CD4-positive, alpha-beta memory T cell (primary cell): ENCODE measurements around the gene ZNF747. TPM values are rescaled to one million over a fixed set of nuclear protein-coding genes. Genes with fewer than 3 reads are reported as not detected.
"Not testable (repeated sequence)": the region's sequence is repeated elsewhere in the genome, so short reads cannot be mapped to it uniquely, and the experiment has no call there.

Experiments
- CTCF ChIA-PET: fragments of 350-600 bp; sonication (Branson Sonifier 250); formaldehyde crosslinking; loops from one replicate; lab custom pipeline; 2021; ENCODE audit warnings: inconsistent platforms; ENCODE audit not compliant: partially characterized antibody; lab: Charles Lee
- POLR2A ChIA-PET: fragments of 350-600 bp; sonication (Branson Sonifier 250); formaldehyde crosslinking; loops from one replicate; lab custom pipeline; 2021; ENCODE audit not compliant: partially characterized antibody; lab: Charles Lee
- DNase-seq, 5 donors: peaks; one replicate each; pipeline versions ENCODE4 v3.0.0 to v3.0.0-alpha.2; 2020 to 2022; ENCODE audit warnings: mixed read lengths in 1 of 5
- H3K27ac ChIP-seq: one replicate; pipeline ENCODE4 v1.7.0; 2013; ENCODE audit warnings: low read depth, low read length
- H3K27me3 ChIP-seq: 2 replicates; pipeline ENCODE4 v1.7.0; 2013; ENCODE audit warnings: mild to moderate bottlenecking, low read length, moderate library complexity; ENCODE audit not compliant: insufficient read depth
- H3K36me3 ChIP-seq: 2 replicates; pipeline ENCODE4 v1.7.0; 2013; ENCODE audit warnings: mild to moderate bottlenecking, low read length, moderate library complexity; ENCODE audit not compliant: insufficient read depth
- H3K4me1 ChIP-seq: 2 replicates; pipeline ENCODE4 v1.7.0; 2013; ENCODE audit warnings: mild to moderate bottlenecking, low read length, moderate library complexity; ENCODE audit not compliant: insufficient read depth
- H3K4me3 ChIP-seq, 2 donors: one replicate each; pipeline ENCODE4 v1.7.0; 2013; ENCODE audit warnings: low read length in 2 of 2, mild to moderate bottlenecking in 1 of 2
- H3K9me3 ChIP-seq, 2 donors: one replicate each; pipeline ENCODE4 v1.7.0; 2013; ENCODE audit warnings: low read length in 2 of 2, control low read depth in 1 of 2; ENCODE audit not compliant: control insufficient read depth in 1 of 2
- H3K27ac Mint-ChIP-seq, 7 donors: one replicate each; pipeline ENCODE4 v1.8.0; 2020 to 2021; ENCODE audit warnings: mixed read lengths in 7 of 7, mild to moderate bottlenecking in 6 of 7, inconsistent platforms in 3 of 7, moderate library complexity in 3 of 7
- H3K27me3 Mint-ChIP-seq, 2 donors: one replicate each; pipeline ENCODE4 v1.8.0; 2020 to 2021; ENCODE audit warnings: mixed read lengths in 2 of 2
- H3K36me3 Mint-ChIP-seq, 2 donors: one replicate each; pipeline ENCODE4 v1.8.0; 2020 to 2021; ENCODE audit warnings: mixed read lengths in 2 of 2, inconsistent platforms in 1 of 2, mild to moderate bottlenecking in 1 of 2
- H3K4me1 Mint-ChIP-seq, 4 donors: one replicate each; pipeline ENCODE4 v1.8.0; 2020 to 2021; ENCODE audit warnings: mixed read lengths in 4 of 4, mild to moderate bottlenecking in 1 of 4
- H3K4me3 Mint-ChIP-seq, 8 donors: one replicate each; pipeline ENCODE4 v1.8.0; 2020 to 2021; ENCODE audit warnings: mixed read lengths in 8 of 8, mild to moderate bottlenecking in 7 of 8, moderate library complexity in 6 of 8, inconsistent platforms in 3 of 8
- H3K9me3 Mint-ChIP-seq, 8 donors: one replicate each; pipeline ENCODE4 v1.8.0; 2020 to 2021; ENCODE audit warnings: mixed read lengths in 8 of 8, mild to moderate bottlenecking in 5 of 8, inconsistent platforms in 3 of 8, moderate library complexity in 1 of 8
- intact Hi-C: fragments of 100-400 bp; cut with micrococcal nuclease; formaldehyde crosslinking; loops from one replicate; pipeline ENCODE4 v1.15.1; 2023
- polyA plus RNA-seq, 2 donors: library from polyadenylated mRNA; unstranded; fragments of 300-500 nt; fragmentation: Illumina TruSeq; gene quantifications; one replicate each; pipeline ENCODE4 v1.2.3, GENCODE V29; 2021
- total RNA-seq, 2 experiments: library from RNA; stranded (reverse); gene quantifications; one replicate each; pipeline ENCODE4 v1.2.3, GENCODE V29; 2021

Gene ZNF747
- total and polyA plus RNA-seq, 4 experiments from 2014 or later, result 7.8 to 17.8 (median 12.2) TPM

GRCh38 chr16:30525844-30526136, 8.9 kb downstream of the ZNF747 start:
- Mint-ChIP-seq H3K27ac (peak overlapping the region; percentile 83 to 90 (median 87)), H3K27me3 (no peaks in the 10 kb centered on the region), H3K4me3 (peak overlapping the region; percentile 86 to 93 (median 88)), H3K9me3 (peaks cover 0 to 3% (median 0%) of the 10 kb centered on the region in 8 donors), H3K36me3 (peaks cover 5 to 21% of the 10 kb centered on the region in 2 donors), H3K4me1 (peaks cover 24 to 43% (median 31%) of the 10 kb centered on the region in 4 donors)
- intact Hi-C loops, result loop anchor here (2.0 to 10.0 kb wide), 4 partner anchors 51 to 167 kb away; partner anchors contain the start of genes DCTPP1, ITGAL and SEPHS2
- H3K36me3 ChIP-seq, result no peaks in the 10 kb centered on the region
- no peaks in the 10 kb centered on the region for H3K9me3 ChIP-seq
- H3K4me1 ChIP-seq, result peaks cover 41% of the 10 kb centered on the region
- H3K27me3 ChIP-seq, result no peaks in the 10 kb centered on the region
- H3K27ac ChIP-seq, result peak overlapping the region; percentile 45
- no peak for DNase-seq
- peak overlapping the region in 1 of 2 donors; percentile 43 for H3K4me3 ChIP-seq
- ChIA-PET POLR2A (interaction anchor here (1.0 to 4.9 kb wide), 10 partner anchors 9 to 133 kb away, joined by 3 to 41 read pairs (median 6); partner anchors contain the start of genes FBRS, ZNF688, ZNF747 and ZNF764), CTCF (interaction anchor here (0.6 to 3.0 kb wide), 3 partner anchors 10 to 96 kb away, joined by 3 to 13 read pairs (median 11); partner anchors contain the start of genes DCTPP1 and ZNF747)

- peaks cover 11 to 21% of the 10 kb centered on the region in 2 donors for H3K36me3 Mint-ChIP-seq
- POLR2A ChIA-PET, result interaction anchor here (0.6 to 4.9 kb wide), 19 partner anchors 10 to 399 kb away, joined by 3 to 41 read pairs (median 4); partner anchors contain the start of genes SEPHS2, ZNF688, ZNF747 and ZNF764
- H3K4me3 ChIP-seq, result no peak overlapping the region
- H3K27me3 Mint-ChIP-seq, result no peaks in the 10 kb centered on the region
- peaks cover 32% of the 10 kb centered on the region for H3K4me1 ChIP-seq
- no peaks in the 10 kb centered on the region for H3K27me3 ChIP-seq
- no peaks in the 10 kb centered on the region for H3K9me3 ChIP-seq
- H3K4me3 Mint-ChIP-seq, result peak overlapping the region in 5 of 8 donors; percentile 21 to 57 (median 39)
- H3K27ac Mint-ChIP-seq, result peak overlapping the region in 4 of 7 donors; percentile 32 to 90 (median 50)
- intact Hi-C loops, result loop anchor here (5.0 to 10.0 kb wide), 2 partner anchors 50 to 167 kb away; partner anchors contain the start of gene ITGAL
- peaks cover 7% of the 10 kb centered on the region for H3K36me3 ChIP-seq
- CTCF ChIA-PET, result interaction anchor here (0.6 to 3.0 kb wide), 4 partner anchors 11 to 95 kb away, joined by 3 to 13 read pairs (median 7); partner anchors contain the start of genes DCTPP1 and ZNF747
- H3K27ac ChIP-seq, result no peak overlapping the region
- no peak for DNase-seq
- peaks cover 0 to 3% (median 0%) of the 10 kb centered on the region in 8 donors for H3K9me3 Mint-ChIP-seq
- H3K4me1 Mint-ChIP-seq, result peaks cover 21 to 33% (median 24%) of the 10 kb centered on the region in 4 donors
These were observed 9.8 kb downstream of the ZNF747 start for GRCh38 chr16:30524575-30525568.

- peak overlapping the region in 3 of 7 donors; percentile 22 to 65 (median 64) for H3K27ac Mint-ChIP-seq
- POLR2A ChIA-PET, result interaction anchor here (0.6 to 4.9 kb wide), 16 partner anchors 10 to 398 kb away, joined by 3 to 41 read pairs (median 6); partner anchors contain the start of genes SEPHS2, ZNF688, ZNF689 and ZNF747
- H3K27ac ChIP-seq, result no peak overlapping the region
These were observed 10.7 kb downstream of the ZNF747 start for GRCh38 chr16:30523768-30524574.

GRCh38 chr16:30522702-30523463, 11.8 kb downstream of the ZNF747 start:
- peaks cover 27% of the 10 kb centered on the region for H3K36me3 ChIP-seq
- not testable (repeated sequence) for DNase-seq, H3K9me3 Mint-ChIP-seq, H3K4me3 Mint-ChIP-seq, H3K9me3 ChIP-seq, H3K27ac ChIP-seq, H3K27me3 ChIP-seq, H3K27me3 Mint-ChIP-seq, H3K4me3 ChIP-seq
- H3K4me1 Mint-ChIP-seq, result peaks cover 11 to 22% (median 14%) of the 10 kb centered on the region in 4 donors
- intact Hi-C loops, result loop anchor here (10.0 kb wide), 1 partner anchor 48 kb away; the partner anchor contains the start of gene ITGAL
- ChIA-PET POLR2A (interaction anchor here (0.6 to 4.9 kb wide), 18 partner anchors 9 to 87 kb away, joined by 3 to 41 read pairs (median 6); partner anchors contain the start of genes ITGAL, SEPHS2, ZNF688 and ZNF689), CTCF (interaction anchor here (1.7 kb wide), 1 partner anchor 12 kb away, joined by 8 read pairs; the partner anchor contains the start of gene ZNF747)
- H3K36me3 Mint-ChIP-seq, result peaks cover 28 to 41% of the 10 kb centered on the region in 2 donors
- peaks cover 15% of the 10 kb centered on the region for H3K4me1 ChIP-seq
- H3K27ac Mint-ChIP-seq, result peak overlapping the region in 5 of 7 donors; percentile 36 to 89 (median 57)

More at GRCh38 chr16:30523768-30524574, 10.7 kb downstream of the ZNF747 start:
- peaks cover 0 to 5% (median 0%) of the 10 kb centered on the region in 8 donors for H3K9me3 Mint-ChIP-seq
- Histone ChIP-seq H3K9me3 (no peaks in the 10 kb centered on the region), H3K27me3 (no peaks in the 10 kb centered on the region), H3K4me1 (peaks cover 23% of the 10 kb centered on the region), H3K4me3 (no peak overlapping the region), H3K36me3 (peaks cover 16% of the 10 kb centered on the region)
- peaks cover 18 to 26% (median 21%) of the 10 kb centered on the region in 4 donors for H3K4me1 Mint-ChIP-seq
- intact Hi-C loops, result loop anchor here (10.0 kb wide), 1 partner anchor 49 kb away; the partner anchor contains the start of gene ITGAL
- H3K4me3 Mint-ChIP-seq, result peak overlapping the region in 3 of 8 donors; percentile 17 to 42 (median 26)
- H3K27me3 Mint-ChIP-seq, result no peaks in the 10 kb centered on the region
- peaks cover 20 to 30% of the 10 kb centered on the region in 2 donors for H3K36me3 Mint-ChIP-seq
- no peak for DNase-seq
- CTCF ChIA-PET, result interaction anchor here (0.6 to 3.0 kb wide), 3 partner anchors 33 to 94 kb away, joined by 3 to 13 read pairs (median 3); partner anchors contain the start of gene DCTPP1

- peak overlapping the region in 3 of 7 donors; percentile 31 to 74 (median 36) for H3K27ac Mint-ChIP-seq
- peaks cover 0 to 5% (median 0%) of the 10 kb centered on the region in 8 donors for H3K9me3 Mint-ChIP-seq
- H3K27ac ChIP-seq, result no peak overlapping the region
- POLR2A ChIA-PET, result interaction anchor here (0.6 to 4.9 kb wide), 18 partner anchors 8 to 92 kb away, joined by 3 to 41 read pairs (median 6); partner anchors contain the start of genes DCTPP1, ITGAL, SEPHS2 and ZNF688
- H3K9me3 ChIP-seq, result no peaks in the 10 kb centered on the region
- H3K4me3 ChIP-seq, result no peak overlapping the region
- intact Hi-C loops, result loop anchor here (10.0 kb wide), 1 partner anchor 47 kb away; the partner anchor contains the start of gene ITGAL
- peaks cover 4 to 15% (median 8%) of the 10 kb centered on the region in 4 donors for H3K4me1 Mint-ChIP-seq
- H3K4me3 Mint-ChIP-seq, result no peak overlapping the region
- no peaks in the 10 kb centered on the region for H3K27me3 Mint-ChIP-seq
- no peak for DNase-seq
- no peaks in the 10 kb centered on the region for H3K27me3 ChIP-seq
- peaks cover 35% of the 10 kb centered on the region for H3K36me3 ChIP-seq
- peaks cover 8% of the 10 kb centered on the region for H3K4me1 ChIP-seq
- CTCF ChIA-PET, result interaction anchor here (1.7 kb wide), 1 partner anchor 13 kb away, joined by 8 read pairs; the partner anchor contains the start of gene ZNF747
- peaks cover 35 to 45% of the 10 kb centered on the region in 2 donors for H3K36me3 Mint-ChIP-seq
These were observed 12.6 kb downstream of the ZNF747 start for GRCh38 chr16:30521873-30522641.
